OCI-LY3 (cell line): ENCODE data around the gene RHCG.
A peak's percentile ranks its signal among the peaks of the same experiment; 100 is the strongest.

Source experiments
- H2AFZ ChIP-seq: fragments of 200-600, 300-600 bp; shearing (Covaris generic); 2 replicates; pipeline ENCODE4 v1.6.0; 2014; ENCODE audit warnings: antibody characterized with exemption, low read depth, low read length
- H3K27ac ChIP-seq: fragments of 200-600, 300-600 bp; sonication (generic); 2 replicates; pipeline ENCODE4 v1.5.1; 2014; ENCODE audit warnings: mild to moderate bottlenecking, low read length, moderate library complexity, mixed read lengths
- H3K27me3 ChIP-seq: fragments of 200-600, 300-600 bp; sonication (generic); 2 replicates; pipeline ENCODE4 v1.6.1; 2014; ENCODE audit warnings: low read depth, low read length, mixed read lengths
- H3K36me3 ChIP-seq: fragments of 200-600, 300-600 bp; sonication (generic); replicated peaks from 2 replicates; pipeline ENCODE3; 2014; ENCODE audit warnings: low read depth, low read length, mixed read lengths
- H3K4me1 ChIP-seq: fragments of 300-600, 200-600 bp; sonication (generic); 2 replicates; pipeline ENCODE4 v1.6.1; 2014; ENCODE audit warnings: low read length, mixed read lengths
- H3K4me2 ChIP-seq: fragments of 200-600, 300-600 bp; sonication (generic); 2 replicates; pipeline ENCODE4 v1.6.1; 2014; ENCODE audit warnings: low read length, mixed read lengths
- H3K4me3 ChIP-seq: fragments of 300-600, 200-600 bp; sonication (generic); 2 replicates; pipeline ENCODE4 v1.5.1; 2014; ENCODE audit warnings: antibody characterized with exemption, mild to moderate bottlenecking, low read length, moderate library complexity
- H3K79me2 ChIP-seq: fragments of 300-600, 200-600 bp; shearing (Covaris generic); 2 replicates; pipeline ENCODE4 v1.6.1; 2014; ENCODE audit warnings: mild to moderate bottlenecking, low read length, mixed read lengths
- H3K9ac ChIP-seq: fragments of 300-600, 200-600 bp; shearing (Covaris generic); 2 replicates; pipeline ENCODE4 v1.6.0; 2014; ENCODE audit warnings: mild to moderate bottlenecking, low read length, moderate library complexity
- H3K9me3 ChIP-seq: fragments of 200-600, 300-600 bp; shearing (Covaris generic); 2 replicates; pipeline ENCODE4 v1.6.1; 2014; ENCODE audit warnings: low read length, mixed read lengths; ENCODE audit not compliant: insufficient read depth
- H4K20me1 ChIP-seq: fragments of 200-600, 300-600 bp; sonication (generic); 2 replicates; pipeline ENCODE4 v1.6.1; 2016; ENCODE audit warnings: low read length, mixed read lengths; ENCODE audit not compliant: insufficient read depth
- EZH2phosphoT487 ChIP-seq: fragments of 200-600 bp; shearing (Covaris generic); IDR thresholded peaks from 2 replicates; pipeline ENCODE4 v1.6.1; 2018; ENCODE audit warnings: antibody characterized with exemption, mixed run types, low read depth
- TF ChIP-seq, protein P1 (sequence below): fragments of 200-600, 300-600 bp; sonication (generic); IDR thresholded peaks from 2 replicates; pipeline ENCODE4 v1.5.1; 2014; ENCODE audit warnings: antibody characterized with exemption, low read length, low read depth

The RHCG gene

DNA sequence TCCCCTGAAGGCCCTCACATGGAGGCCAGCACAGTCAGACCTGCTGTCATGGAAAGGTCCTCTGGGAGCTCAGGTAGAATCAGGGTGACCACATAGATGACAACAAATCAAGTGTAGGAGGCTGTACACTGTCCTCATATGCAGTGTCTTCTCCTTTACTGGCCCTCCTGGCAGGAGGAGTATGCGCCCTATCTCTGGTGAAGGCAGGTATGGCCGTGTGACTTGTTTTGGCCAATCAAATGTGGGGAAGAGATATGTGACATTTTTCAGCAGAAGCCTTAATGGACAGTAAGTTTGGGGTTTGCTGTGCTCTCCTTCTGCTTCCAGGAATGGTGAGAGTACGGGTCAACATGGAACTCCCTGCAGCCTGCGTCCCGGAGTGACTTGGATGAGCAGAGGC, 69.9 kb downstream of the RHCG start:
- Histone ChIP-seq H3K4me2 (no peak overlapping the region), H4K20me1 (no peaks in the 10 kb centered on the region), H2AFZ (no peak overlapping the region), H3K36me3 (no peaks in the 10 kb centered on the region), H3K4me1 (peaks cover 4% of the 10 kb centered on the region; the same call in 1 of the 2 replicates), H3K9ac (no peak overlapping the region), H3K27me3 (no peaks in the 10 kb centered on the region), H3K79me2 (no peaks in the 10 kb centered on the region), H3K4me3 (no peak overlapping the region), H3K27ac (no peak overlapping the region), H3K9me3 (no peaks in the 10 kb centered on the region)
- TF ChIP-seq, protein P1, sequence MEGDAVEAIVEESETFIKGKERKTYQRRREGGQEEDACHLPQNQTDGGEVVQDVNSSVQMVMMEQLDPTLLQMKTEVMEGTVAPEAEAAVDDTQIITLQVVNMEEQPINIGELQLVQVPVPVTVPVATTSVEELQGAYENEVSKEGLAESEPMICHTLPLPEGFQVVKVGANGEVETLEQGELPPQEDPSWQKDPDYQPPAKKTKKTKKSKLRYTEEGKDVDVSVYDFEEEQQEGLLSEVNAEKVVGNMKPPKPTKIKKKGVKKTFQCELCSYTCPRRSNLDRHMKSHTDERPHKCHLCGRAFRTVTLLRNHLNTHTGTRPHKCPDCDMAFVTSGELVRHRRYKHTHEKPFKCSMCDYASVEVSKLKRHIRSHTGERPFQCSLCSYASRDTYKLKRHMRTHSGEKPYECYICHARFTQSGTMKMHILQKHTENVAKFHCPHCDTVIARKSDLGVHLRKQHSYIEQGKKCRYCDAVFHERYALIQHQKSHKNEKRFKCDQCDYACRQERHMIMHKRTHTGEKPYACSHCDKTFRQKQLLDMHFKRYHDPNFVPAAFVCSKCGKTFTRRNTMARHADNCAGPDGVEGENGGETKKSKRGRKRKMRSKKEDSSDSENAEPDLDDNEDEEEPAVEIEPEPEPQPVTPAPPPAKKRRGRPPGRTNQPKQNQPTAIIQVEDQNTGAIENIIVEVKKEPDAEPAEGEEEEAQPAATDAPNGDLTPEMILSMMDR: no peak
- TF ChIP-seq EZH2phosphoT487: no peak

DNA sequence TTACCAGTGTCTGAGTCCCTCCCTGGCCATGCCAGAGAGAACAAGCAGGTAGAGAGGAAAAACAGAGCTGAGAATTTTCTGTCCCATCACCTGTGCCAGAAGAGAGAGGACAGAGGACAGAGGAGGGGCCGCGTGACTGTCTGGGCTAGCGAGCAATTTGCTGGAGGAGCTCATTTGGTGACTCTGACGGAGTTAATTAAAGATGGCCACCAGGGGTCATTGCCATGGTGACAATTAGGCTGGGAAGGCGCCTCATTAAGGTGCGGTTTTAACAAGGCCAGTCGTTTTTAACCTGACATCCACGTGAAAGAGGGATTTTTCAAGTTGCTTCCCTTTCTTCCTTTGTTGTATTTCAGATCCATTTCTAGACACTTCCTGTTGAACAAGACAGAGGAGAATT, 72.4 kb downstream of the RHCG start:
- Histone ChIP-seq H3K4me1 (no peaks in the 10 kb centered on the region), H4K20me1 (peaks cover 10% of the 10 kb centered on the region; the same call in 1 of the 2 replicates), H3K27me3 (no peaks in the 10 kb centered on the region), H3K9me3 (no peaks in the 10 kb centered on the region), H3K79me2 (no peaks in the 10 kb centered on the region), H3K9ac (no peak overlapping the region), H2AFZ (no peak overlapping the region), H3K4me3 (no peak overlapping the region), H3K27ac (no peak overlapping the region), H3K36me3 (no peaks in the 10 kb centered on the region), H3K4me2 (no peak overlapping the region)
- TF ChIP-seq, protein P1: 0 out of 2 replicates have a peak, but pooled peaks have one; percentile 11
- TF ChIP-seq EZH2phosphoT487: no peak
